Esophagus mucosa (tissue), 1 donor: ENCODE results near the gene RAVER1. TPM values are rescaled to one million over a fixed set of nuclear protein-coding genes. Genes with fewer than 3 reads are reported as not detected.
"Not testable (repeated sequence)": the region's sequence is repeated elsewhere in the genome, so short reads cannot be mapped to it uniquely, and the experiment has no call there.

Experiments
- ATAC-seq: fragments of 200-7000 bp; cut with Tn5 transposase; one replicate; pipeline ENCODE4 v1.9.1; 2020
- total RNA-seq: library from RNA; stranded (reverse); gene quantifications from one replicate; pipeline ENCODE4 v1.2.4, GENCODE V29; 2023
- donor health status: DM: yes; HTN: yes; CAD: no.

The RAVER1 gene
- total RNA-seq, 1 donor from 2014 or later, result 19.6 TPM

GRCh38 chr19:10344780-10345179 lies 11.5 kb upstream of the RAVER1 start:
- no peak for ATAC-seq

GRCh38 chr19:10343495-10343894 lies 10.2 kb upstream of the RAVER1 start:
- no peak for ATAC-seq

GRCh38 chr19:10339977-10340376 lies 6.6 kb upstream of the RAVER1 start:
- no peak for ATAC-seq

GRCh38 chr19:10339380-10339960 lies 6.1 kb upstream of the RAVER1 start, which contains the start of gene ICAM3:
Gene ICAM3 (minus strand): TSS chr19:10339624. CDS start chr19:10339614, 10 bp downstream.
- ATAC-seq, result peak; percentile 15

- ATAC-seq, result no peak
Observed at GRCh38 chr19:10338940-10339339, 5.6 kb upstream of the RAVER1 start.

GRCh38 chr19:10336725-10337124 lies 3.4 kb upstream of the RAVER1 start:
- not testable (repeated sequence) for ATAC-seq

- no peak for ATAC-seq
Observed at GRCh38 chr19:10335352-10335985, 2.1 kb upstream of the RAVER1 start.

GRCh38 chr19:10334588-10335351 lies 1.4 kb upstream of the RAVER1 start:
- peak; percentile 78 for ATAC-seq

- ATAC-seq, result peak; percentile 11
Observed at GRCh38 chr19:10333758-10334587, 644 bp upstream of the RAVER1 start.

GRCh38 chr19:10332158-10332964 lies 968 bp downstream of the RAVER1 start:
- ATAC-seq, result no peak

- no peak for ATAC-seq
Observed at GRCh38 chr19:10329555-10329954, 3.8 kb downstream of the RAVER1 start.

GRCh38 chr19:10328558-10329429 lies 4.5 kb downstream of the RAVER1 start:
- no peak for ATAC-seq

GRCh38 chr19:10327793-10328192 lies 5.5 kb downstream of the RAVER1 start:
- no peak for ATAC-seq

- no peak for ATAC-seq
Observed at GRCh38 chr19:10325732-10326131, 7.6 kb downstream of the RAVER1 start.

- ATAC-seq, result no peak
Observed at GRCh38 chr19:10321874-10322835, 11.2 kb downstream of the RAVER1 start.

- ATAC-seq, result peak; percentile 41
Observed at GRCh38 chr19:10321417-10321797, 11.9 kb downstream of the RAVER1 start.

GRCh38 chr19:10320602-10321416 lies 12.5 kb downstream of the RAVER1 start:
- no peak for ATAC-seq

GRCh38 chr19:10318807-10319682 lies 14.3 kb downstream of the RAVER1 start:
- no peak for ATAC-seq
